Astrocyte (in vitro differentiated cells and primary cell): ENCODE measurements around the gene ITPKB.

Source experiments
- CTCF ChIP-seq: IDR thresholded peaks from 2 replicates; pipeline ENCODE4 v1.5.1; 2011; ENCODE audit warnings: low read depth, mild to moderate bottlenecking, inconsistent platforms, low read length, moderate library complexity; ENCODE audit not compliant: insufficient read depth
- EZH2 ChIP-seq: IDR thresholded peaks from 2 replicates; pipeline ENCODE4 v1.6.1; 2012; ENCODE audit warnings: mild to moderate bottlenecking, low read length, inconsistent platforms; ENCODE audit not compliant: insufficient read depth

- TF ChIP-seq CTCF (no peak), EZH2 (no peak)
Measured at GRCh38 chr1:226600254-226600653, 138.8 kb downstream of the ITPKB start.
